IMR-90 (cell line): ENCODE data around the gene CAMKMT. TPM values are rescaled to one million over a fixed set of nuclear protein-coding genes. Genes with fewer than 3 reads are reported as not detected.

Experiments
- ATAC-seq: fragments of 200-7000 bp; cut with Tn5 transposase; 2 replicates; pipeline ENCODE4 v1.9.1; 2020; ENCODE audit warnings: low read depth, mild to moderate bottlenecking, moderate library complexity
- BruUV-seq: library from RNA; stranded (reverse); fragments of 400-500 nt; replicated peaks from 2 replicates; lab custom pipeline; 2021; lab: Mats Ljungman, UMichigan
- CTCF ChIA-PET: fragments of 300-600 bp; formaldehyde crosslinking; extraction: SDS; loops from one replicate; lab custom pipeline; 2021; ENCODE audit warnings: antibody characterized with exemption; lab: Yijun Ruan, JAX
- POLR2A ChIA-PET: fragments of 300-600 bp; sonication (Branson Sonifier 250); formaldehyde crosslinking; loops from one replicate; lab custom pipeline; 2022; ENCODE audit warnings: antibody characterized with exemption; ENCODE audit not compliant: unreplicated experiment; lab: Charles Lee
- DNase-seq: peaks from one replicate; pipeline ENCODE4 v3.0.0; 2013
- H2AFZ ChIP-seq: replicated peaks from 2 replicates; pipeline ENCODE3; 2013; ENCODE audit warnings: low read length, mild to moderate bottlenecking; ENCODE audit not compliant: poor library complexity
- H2AK5ac ChIP-seq: 2 replicates; pipeline ENCODE4 v1.6.1; 2013; ENCODE audit warnings: low read depth, low read length, inconsistent platforms
- H2AK9ac ChIP-seq: replicated peaks from 2 replicates; pipeline ENCODE3; 2013; ENCODE audit warnings: mild to moderate bottlenecking, low read depth, low read length, moderate library complexity; ENCODE audit not compliant: poor library complexity
- H2BK120ac ChIP-seq: 2 replicates; pipeline ENCODE4 v1.6.1; 2013; ENCODE audit warnings: low read depth, low read length, inconsistent platforms
- H2BK15ac ChIP-seq: 3 replicates; pipeline ENCODE4 v1.6.1; 2013; ENCODE audit warnings: low read depth, low read length, inconsistent platforms
- H2BK20ac ChIP-seq: 2 replicates; pipeline ENCODE4 v1.6.1; 2013; ENCODE audit warnings: low read depth, mild to moderate bottlenecking, inconsistent platforms, low read length, moderate library complexity
- H2BK5ac ChIP-seq: 2 replicates; pipeline ENCODE4 v1.6.1; 2013; ENCODE audit warnings: mild to moderate bottlenecking, low read depth, low read length, inconsistent platforms; ENCODE audit not compliant: poor library complexity, severe bottlenecking
- H3K14ac ChIP-seq: replicated peaks from 2 replicates; pipeline ENCODE4 v1.6.1; 2013; ENCODE audit warnings: low read depth, low read length, inconsistent platforms
- H3K18ac ChIP-seq: 2 replicates; pipeline ENCODE4 v1.6.1; 2013; ENCODE audit warnings: low read depth, low read length, control low read depth
- H3K23ac ChIP-seq: 2 replicates; pipeline ENCODE4 v1.6.1; 2013; ENCODE audit warnings: low read depth, low read length, inconsistent platforms
- H3K27ac ChIP-seq: 2 replicates; pipeline ENCODE4 v1.5.1; 2013; ENCODE audit warnings: mild to moderate bottlenecking, control low read depth, low read length; ENCODE audit not compliant: insufficient read depth
- H3K27me3 ChIP-seq: 2 replicates; pipeline ENCODE4 v1.6.1; 2013; ENCODE audit warnings: low read length; ENCODE audit not compliant: control insufficient read depth, insufficient read depth
- H3K36me3 ChIP-seq: 2 replicates; pipeline ENCODE4 v1.6.1; 2013; ENCODE audit warnings: low read length, mixed read lengths; ENCODE audit not compliant: control insufficient read depth, insufficient read depth
- H3K4ac ChIP-seq: 2 replicates; pipeline ENCODE4 v1.6.1; 2013; ENCODE audit warnings: low read depth, low read length, inconsistent platforms
- H3K4me1 ChIP-seq: 2 replicates; pipeline ENCODE4 v1.6.1; 2013; ENCODE audit warnings: low read length, mixed read lengths; ENCODE audit not compliant: control insufficient read depth, insufficient read depth
- H3K4me2 ChIP-seq: 2 replicates; pipeline ENCODE4 v1.6.1; 2013; ENCODE audit warnings: low read depth, mild to moderate bottlenecking, control low read depth, low read length, moderate library complexity
- H3K4me3 ChIP-seq: 2 replicates; pipeline ENCODE4 v1.5.1; 2013; ENCODE audit warnings: low read depth, mild to moderate bottlenecking, control low read depth, low read length, moderate library complexity; ENCODE audit not compliant: insufficient read depth
- H3K56ac ChIP-seq: 2 replicates; pipeline ENCODE4 v1.6.1; 2013; ENCODE audit warnings: low read length, inconsistent platforms; ENCODE audit not compliant: insufficient read depth; ENCODE audit errors: extremely low read depth
- H3K79me1 ChIP-seq, 2 experiments: 2 replicates each; pipeline ENCODE4 v1.6.1; 2013; ENCODE audit warnings: low read length in 2 of 2, inconsistent platforms in 1 of 2, low read depth in 1 of 2
- H3K9ac ChIP-seq: 2 replicates; pipeline ENCODE4 v1.6.1; 2013; ENCODE audit warnings: low read depth, low read length, control low read depth
- H3K9me1 ChIP-seq: 2 replicates; pipeline ENCODE4 v1.6.1; 2013; ENCODE audit warnings: low read length, inconsistent platforms; ENCODE audit not compliant: insufficient read depth
- H3K9me3 ChIP-seq: 2 replicates; pipeline ENCODE4 v1.6.1; 2013; ENCODE audit warnings: low read length; ENCODE audit not compliant: control insufficient read depth, insufficient read depth
- H4K20me1 ChIP-seq: 2 replicates; pipeline ENCODE4 v1.6.1; 2013; ENCODE audit warnings: low read length, inconsistent platforms; ENCODE audit not compliant: insufficient read depth
- H4K5ac ChIP-seq: 2 replicates; pipeline ENCODE4 v1.6.1; 2013; ENCODE audit warnings: mild to moderate bottlenecking, low read depth, low read length, control low read depth
- H4K8ac ChIP-seq, 2 experiments: 2 replicates each; pipeline ENCODE4 v1.6.1; 2013; ENCODE audit warnings: low read depth in 2 of 2, low read length in 2 of 2, control low read depth in 1 of 2, inconsistent platforms in 1 of 2
- H4K91ac ChIP-seq: 2 replicates; pipeline ENCODE4 v1.6.1; 2013; ENCODE audit warnings: low read depth, low read length, inconsistent platforms; ENCODE audit not compliant: insufficient read depth
- CEBPB ChIP-seq: IDR thresholded peaks from 2 replicates; pipeline ENCODE4 v1.6.1; 2012; ENCODE audit warnings: low read depth, low read length, improper control_type of control experiment
- CHD1 ChIP-seq: IDR thresholded peaks from 2 replicates; pipeline ENCODE4 v1.6.1; 2012; ENCODE audit warnings: low read depth, low read length, improper control_type of control experiment
- MAFK ChIP-seq: IDR thresholded peaks from 2 replicates; pipeline ENCODE4 v1.6.1; 2012; ENCODE audit warnings: low read depth, low read length, improper control_type of control experiment
- MAZ ChIP-seq: IDR thresholded peaks from 2 replicates; pipeline ENCODE4 v1.6.1; 2012; ENCODE audit warnings: low read depth, mild to moderate bottlenecking, low read length, improper control_type of control experiment, moderate library complexity, borderline replicate concordance
- POLR2A ChIP-seq: IDR thresholded peaks from 2 replicates; pipeline ENCODE4 v1.6.1; 2012; ENCODE audit warnings: mild to moderate bottlenecking, low read depth, low read length
- RAD21 ChIP-seq: IDR thresholded peaks from 2 replicates; pipeline ENCODE4 v1.6.1; 2012; ENCODE audit warnings: low read length, improper control_type of control experiment
- RCOR1 ChIP-seq: IDR thresholded peaks from 2 replicates; pipeline ENCODE4 v1.6.1; 2012; ENCODE audit warnings: mild to moderate bottlenecking, low read length, improper control_type of control experiment; ENCODE audit not compliant: insufficient replicate concordance
- RFX5 ChIP-seq: IDR thresholded peaks from 2 replicates; pipeline ENCODE4 v1.8.0; 2012; ENCODE audit warnings: low read depth, mild to moderate bottlenecking, low read length, moderate library complexity
- SMC3 ChIP-seq: fragments of 150-350 bp; IDR thresholded peaks from 2 replicates; pipeline ENCODE4 v1.6.1; 2016; ENCODE audit warnings: low read depth, mild to moderate bottlenecking, antibody characterized with exemption, low read length, moderate library complexity
- WGBS, 2 experiments: methylation state at CpG; one replicate each; pipeline versions ENCODE4 v1.1.5 to v1.1.7; 2013; ENCODE audit warnings: missing lambda C conversion rate in 2 of 2; ENCODE audit not compliant: insufficient read length in 1 of 2; ENCODE audit errors: extremely low coverage in 2 of 2; 5-methylcytosine and 5-hydroxymethylcytosine counted together
- dilution Hi-C: fragments of 300-500 bp; cut with HindIII; formaldehyde crosslinking; loops from one replicate; pipeline ENCODE4 v1.14.3; 2018; ENCODE audit warnings: low sequenced_read_pairs; ENCODE audit not compliant: unreplicated experiment
- in situ Hi-C: fragments of 300-500 bp; cut with MboI; formaldehyde crosslinking; loops from 3 replicates; pipeline ENCODE4 v1.14.3; 2019; ENCODE audit warnings: low sequenced_read_pairs, inconsistent platforms, mixed read lengths
- intact Hi-C: fragments of 100-400 bp; cut with micrococcal nuclease; formaldehyde crosslinking; loops from 2 replicates; pipeline ENCODE4 v1.10.0; 2022
- polyA plus RNA-seq, 3 experiments: library from polyadenylated mRNA; depleted of rRNA; stranded (reverse); fragments of >200 nt; gene quantifications; 2 replicates each; pipeline ENCODE4 v1.2.3, GENCODE V29; 2012; ENCODE audit warnings: low replicate concordance in 1 of 3
- total RNA-seq: library from RNA; depleted of rRNA; stranded (reverse); fragments of >200 nt; gene quantifications from 2 replicates; pipeline ENCODE4 v1.2.3, GENCODE V29; 2012
- TF ChIP-seq, protein P1 (sequence below): conservative IDR thresholded peaks from 2 replicates; pipeline ENCODE4 v1.5.1; 2012; ENCODE audit warnings: mild to moderate bottlenecking, low read depth, low read length, improper control_type of control experiment
- TF ChIP-seq, protein P2 (sequence below): fragments of 150-350 bp; IDR thresholded peaks from 2 replicates; pipeline ENCODE4 v1.6.1; 2017; ENCODE audit warnings: mild to moderate bottlenecking, antibody characterized with exemption, low read length, low read depth
- TF ChIP-seq, protein P3 (sequence below): fragments of 150-350 bp; IDR thresholded peaks from 2 replicates; pipeline ENCODE4 v1.6.1; 2016; ENCODE audit warnings: low read depth, mild to moderate bottlenecking, low read length, moderate library complexity, borderline replicate concordance

Gene CAMKMT
- total and polyA plus RNA-seq, 2 of the 4 experiments (the other 2 are of a cell fraction): 4.4 to 6.8 TPM

DNA sequence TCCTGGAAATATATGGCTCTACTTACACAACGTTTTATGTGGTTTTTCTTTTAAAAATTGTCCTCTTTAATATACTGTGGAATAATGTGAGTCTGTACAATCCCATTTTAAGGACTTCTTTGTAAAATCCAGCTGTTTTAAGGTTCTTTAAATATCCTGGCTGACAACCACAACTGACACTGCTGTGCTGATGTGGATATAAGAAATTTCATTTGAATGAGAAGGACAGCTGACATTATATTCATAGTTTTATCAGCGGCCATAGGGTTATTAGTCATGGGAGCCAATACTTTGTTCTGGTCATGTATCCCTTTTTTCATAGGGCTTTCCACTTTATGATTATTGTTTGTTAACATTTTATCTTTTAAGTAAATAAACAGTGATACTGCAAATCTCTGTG lies 169.5 kb downstream of the CAMKMT start:
- no peak overlapping the region for H3K4ac ChIP-seq
- no peak overlapping the region for H2BK20ac ChIP-seq
- no peak overlapping the region for H3K9ac ChIP-seq
- POLR2A ChIA-PET: no interaction called here
- H2AK9ac ChIP-seq: no peak overlapping the region
- H2BK15ac ChIP-seq: no peak overlapping the region
- H3K4me1 ChIP-seq: no peaks in the 10 kb centered on the region
- ATAC-seq: no peak
- no peak overlapping the region for H4K5ac ChIP-seq
- no peak overlapping the region for H4K91ac ChIP-seq
- BruUV-seq: no TSS peak
- H2AK5ac ChIP-seq: no peak overlapping the region
- DNase-seq: no peak
- H2BK120ac ChIP-seq: no peak overlapping the region
- no peak overlapping the region for H3K56ac ChIP-seq
- intact Hi-C loops (no loop called here), dilution Hi-C loops (no loop called here), in situ Hi-C loops (no loop called here)
- H3K9me3 ChIP-seq: no peaks in the 10 kb centered on the region
- WGBS, 2 experiments: no CpG with 5 or more reads among the region's 2 CpGs
- no peak overlapping the region for H3K18ac ChIP-seq
- CTCF ChIA-PET: no interaction called here
- no peak overlapping the region for H3K23ac ChIP-seq
- no peaks in the 10 kb centered on the region for H3K79me1 ChIP-seq
- H3K27ac ChIP-seq: no peak overlapping the region
- no peak for TF ChIP-seq POLR2A
- no peak for TF ChIP-seq SMC3
- TF ChIP-seq, protein P1, sequence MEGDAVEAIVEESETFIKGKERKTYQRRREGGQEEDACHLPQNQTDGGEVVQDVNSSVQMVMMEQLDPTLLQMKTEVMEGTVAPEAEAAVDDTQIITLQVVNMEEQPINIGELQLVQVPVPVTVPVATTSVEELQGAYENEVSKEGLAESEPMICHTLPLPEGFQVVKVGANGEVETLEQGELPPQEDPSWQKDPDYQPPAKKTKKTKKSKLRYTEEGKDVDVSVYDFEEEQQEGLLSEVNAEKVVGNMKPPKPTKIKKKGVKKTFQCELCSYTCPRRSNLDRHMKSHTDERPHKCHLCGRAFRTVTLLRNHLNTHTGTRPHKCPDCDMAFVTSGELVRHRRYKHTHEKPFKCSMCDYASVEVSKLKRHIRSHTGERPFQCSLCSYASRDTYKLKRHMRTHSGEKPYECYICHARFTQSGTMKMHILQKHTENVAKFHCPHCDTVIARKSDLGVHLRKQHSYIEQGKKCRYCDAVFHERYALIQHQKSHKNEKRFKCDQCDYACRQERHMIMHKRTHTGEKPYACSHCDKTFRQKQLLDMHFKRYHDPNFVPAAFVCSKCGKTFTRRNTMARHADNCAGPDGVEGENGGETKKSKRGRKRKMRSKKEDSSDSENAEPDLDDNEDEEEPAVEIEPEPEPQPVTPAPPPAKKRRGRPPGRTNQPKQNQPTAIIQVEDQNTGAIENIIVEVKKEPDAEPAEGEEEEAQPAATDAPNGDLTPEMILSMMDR: no peak
- TF ChIP-seq RCOR1: no peak
- no peak for TF ChIP-seq MAZ
- no peak for TF ChIP-seq MAFK
- no peak for TF ChIP-seq RFX5
- TF ChIP-seq, protein P2, sequence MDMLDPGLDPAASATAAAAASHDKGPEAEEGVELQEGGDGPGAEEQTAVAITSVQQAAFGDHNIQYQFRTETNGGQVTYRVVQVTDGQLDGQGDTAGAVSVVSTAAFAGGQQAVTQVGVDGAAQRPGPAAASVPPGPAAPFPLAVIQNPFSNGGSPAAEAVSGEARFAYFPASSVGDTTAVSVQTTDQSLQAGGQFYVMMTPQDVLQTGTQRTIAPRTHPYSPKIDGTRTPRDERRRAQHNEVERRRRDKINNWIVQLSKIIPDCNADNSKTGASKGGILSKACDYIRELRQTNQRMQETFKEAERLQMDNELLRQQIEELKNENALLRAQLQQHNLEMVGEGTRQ: no peak
- no peak for TF ChIP-seq CHD1
- no peak for TF ChIP-seq RAD21
- TF ChIP-seq, protein P3, sequence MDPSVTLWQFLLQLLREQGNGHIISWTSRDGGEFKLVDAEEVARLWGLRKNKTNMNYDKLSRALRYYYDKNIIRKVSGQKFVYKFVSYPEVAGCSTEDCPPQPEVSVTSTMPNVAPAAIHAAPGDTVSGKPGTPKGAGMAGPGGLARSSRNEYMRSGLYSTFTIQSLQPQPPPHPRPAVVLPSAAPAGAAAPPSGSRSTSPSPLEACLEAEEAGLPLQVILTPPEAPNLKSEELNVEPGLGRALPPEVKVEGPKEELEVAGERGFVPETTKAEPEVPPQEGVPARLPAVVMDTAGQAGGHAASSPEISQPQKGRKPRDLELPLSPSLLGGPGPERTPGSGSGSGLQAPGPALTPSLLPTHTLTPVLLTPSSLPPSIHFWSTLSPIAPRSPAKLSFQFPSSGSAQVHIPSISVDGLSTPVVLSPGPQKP: no peak
- TF ChIP-seq CEBPB: no peak
- H4K20me1 ChIP-seq: no peaks in the 10 kb centered on the region
- no peak overlapping the region for H2AFZ ChIP-seq
- no peak overlapping the region for H3K4me2 ChIP-seq
- H3K36me3 ChIP-seq: no peaks in the 10 kb centered on the region
- H3K4me3 ChIP-seq: no peak overlapping the region
- H4K8ac ChIP-seq: no peak overlapping the region
- no peaks in the 10 kb centered on the region for H3K9me1 ChIP-seq
- H3K27me3 ChIP-seq: no peaks in the 10 kb centered on the region
- H2BK5ac ChIP-seq: no peak overlapping the region
- no peak overlapping the region for H3K14ac ChIP-seq
